IPS-15b (cell line): ENCODE results near the gene IL17C.

ENCODE experiments used
- H3K27me3 ChIP-seq: one replicate; pipeline ENCODE4 v1.6.1; 2013; ENCODE audit warnings: low read length; ENCODE audit not compliant: control insufficient read depth, insufficient read depth
- H3K36me3 ChIP-seq: one replicate; pipeline ENCODE4 v1.6.1; 2013; ENCODE audit warnings: low read length; ENCODE audit not compliant: control insufficient read depth, insufficient read depth
- H3K4me1 ChIP-seq: one replicate; pipeline ENCODE4 v1.6.1; 2013; ENCODE audit warnings: mild to moderate bottlenecking, low read length; ENCODE audit not compliant: control insufficient read depth, insufficient read depth
- H3K4me3 ChIP-seq: one replicate; pipeline ENCODE4 v1.5.1; 2013; ENCODE audit warnings: low read depth, low read length
- H3K9ac ChIP-seq: one replicate; pipeline ENCODE4 v1.6.1; 2013; ENCODE audit warnings: low read depth, mild to moderate bottlenecking, low read length
- H3K9me3 ChIP-seq: one replicate; pipeline ENCODE4 v1.6.1; 2013; ENCODE audit warnings: mild to moderate bottlenecking, low read length; ENCODE audit not compliant: control insufficient read depth, insufficient read depth

The IL17C gene

DNA sequence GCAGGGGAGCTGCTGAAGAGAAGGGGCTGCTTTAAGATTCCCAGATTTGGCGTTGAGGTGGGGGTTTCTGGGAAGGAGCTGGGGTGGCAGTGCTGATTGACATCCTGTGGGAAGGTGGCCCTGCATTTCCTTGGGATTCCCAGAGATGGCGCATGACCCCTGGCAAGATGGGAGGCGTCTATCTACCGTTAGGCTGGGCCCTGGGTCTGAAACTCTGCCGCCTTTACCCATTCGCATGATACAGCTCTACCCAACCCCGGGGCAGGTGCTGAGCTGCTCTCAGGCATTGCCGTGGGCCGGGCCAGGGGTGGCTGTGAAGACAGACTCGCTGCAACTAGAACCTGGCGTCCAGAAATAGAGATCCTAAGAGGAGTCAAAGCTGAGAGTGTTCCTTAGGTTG is 34.4 kb downstream of the IL17C start:
- H3K9ac ChIP-seq, result no peak overlapping the region

DNA sequence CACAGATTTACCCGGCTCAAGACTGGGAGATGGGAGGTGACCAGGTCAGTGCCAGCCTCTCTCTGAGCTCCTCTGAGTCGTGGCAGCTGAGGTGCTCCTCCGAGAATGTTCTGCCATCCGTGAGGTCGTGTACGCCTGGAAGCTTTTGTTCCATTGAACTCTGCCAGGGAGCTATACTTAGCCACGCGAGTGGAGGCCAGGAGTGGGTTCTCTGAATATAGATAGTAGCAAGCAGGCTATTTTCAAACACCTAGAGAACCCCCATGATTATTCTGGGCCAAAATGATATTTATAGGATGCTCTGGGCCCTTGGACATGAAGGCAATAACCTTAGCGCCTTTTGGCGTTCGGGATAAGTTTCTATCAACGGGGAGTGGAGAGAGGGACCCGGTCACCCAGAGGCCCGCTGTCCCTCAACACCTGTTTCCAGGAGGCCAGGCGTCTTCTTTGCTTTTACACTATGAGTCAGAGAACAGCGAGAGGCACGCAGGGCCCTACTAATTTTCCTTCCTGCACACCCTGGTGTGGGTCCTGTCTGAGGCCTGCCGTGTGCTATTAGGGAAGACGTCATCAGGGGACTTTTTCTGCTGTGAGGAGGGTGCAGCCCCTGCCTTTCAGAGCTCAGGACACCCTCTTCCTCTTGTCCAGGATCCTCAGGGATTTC is 35.5 kb downstream of the IL17C start:
- Histone ChIP-seq H3K9me3 (no peaks in the 10 kb centered on the region), H3K36me3 (no peaks in the 10 kb centered on the region), H3K27me3 (no peaks in the 10 kb centered on the region), H3K4me3 (no peak overlapping the region), H3K4me1 (no peaks in the 10 kb centered on the region), H3K9ac (no peak overlapping the region)

More for the DNA sequence above, 34.4 kb downstream of the IL17C start:
- Histone ChIP-seq H3K9me3 (no peaks in the 10 kb centered on the region), H3K4me3 (no peak overlapping the region), H3K4me1 (no peaks in the 10 kb centered on the region), H3K27me3 (no peaks in the 10 kb centered on the region), H3K36me3 (no peaks in the 10 kb centered on the region)

DNA sequence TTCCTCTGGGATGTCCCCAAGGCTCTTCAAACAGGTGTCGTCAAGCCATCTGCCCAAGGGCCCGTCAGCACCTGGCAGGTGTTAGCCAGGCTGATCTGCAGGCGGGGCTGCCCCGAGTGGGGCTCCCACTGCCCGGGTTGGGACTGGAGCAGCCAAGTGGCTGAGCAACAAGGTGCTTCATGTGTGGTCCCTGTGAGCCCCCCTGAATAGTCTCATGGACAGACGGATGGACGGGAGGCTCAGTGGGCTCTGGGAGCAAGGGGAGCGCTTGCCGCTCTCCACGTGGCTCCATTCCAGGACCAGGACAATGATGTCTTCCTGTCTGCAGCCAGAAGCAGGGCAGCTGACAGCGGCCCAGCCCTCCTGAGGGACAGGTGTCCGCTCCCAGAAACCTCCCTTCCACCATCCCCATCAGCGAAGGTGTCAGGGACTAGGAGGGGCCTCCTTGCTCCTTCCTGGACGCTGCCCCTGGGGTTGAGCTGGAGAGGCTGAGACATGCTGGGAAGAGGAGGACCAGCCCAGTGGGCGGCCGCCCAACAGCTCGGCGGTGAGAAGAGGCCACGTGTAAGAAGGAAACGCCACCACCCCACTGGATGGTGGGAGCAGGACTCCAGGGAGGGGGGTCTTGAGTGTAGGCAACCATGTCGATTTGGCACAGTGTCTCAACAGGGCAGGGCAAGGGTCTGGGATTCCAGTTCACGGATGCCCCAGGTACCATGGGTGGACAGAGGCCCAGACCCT is 38.3 kb downstream of the IL17C start:
- H3K36me3 ChIP-seq, result no peaks in the 10 kb centered on the region
- H3K27me3 ChIP-seq, result no peaks in the 10 kb centered on the region
- H3K4me3 ChIP-seq, result no peak overlapping the region
- no peaks in the 10 kb centered on the region for H3K9me3 ChIP-seq
- no peak overlapping the region for H3K9ac ChIP-seq
- H3K4me1 ChIP-seq, result no peaks in the 10 kb centered on the region

DNA sequence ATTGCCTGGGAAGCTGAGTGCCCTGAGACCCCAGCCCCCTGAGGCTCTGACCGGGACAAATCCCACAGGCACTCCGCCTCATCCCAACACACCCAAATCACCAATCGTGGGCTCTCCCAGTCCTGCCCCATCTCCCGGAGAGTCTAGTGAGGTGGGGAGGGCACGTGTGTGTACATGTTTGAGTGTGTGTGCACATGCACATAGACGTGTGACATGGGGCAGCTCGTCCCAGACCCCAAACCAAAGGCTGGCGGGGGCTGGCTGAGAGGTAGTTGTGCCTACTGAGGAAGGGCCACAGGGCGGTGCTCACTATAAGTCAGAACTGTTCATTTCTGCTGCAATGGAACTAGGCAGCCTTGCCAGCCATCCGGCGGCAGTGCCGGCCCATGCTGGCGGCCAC is 39.3 kb downstream of the IL17C start:
- Histone ChIP-seq H3K36me3 (no peaks in the 10 kb centered on the region), H3K27me3 (no peaks in the 10 kb centered on the region), H3K4me3 (no peak overlapping the region), H3K9ac (no peak overlapping the region), H3K4me1 (no peaks in the 10 kb centered on the region), H3K9me3 (no peaks in the 10 kb centered on the region)

DNA sequence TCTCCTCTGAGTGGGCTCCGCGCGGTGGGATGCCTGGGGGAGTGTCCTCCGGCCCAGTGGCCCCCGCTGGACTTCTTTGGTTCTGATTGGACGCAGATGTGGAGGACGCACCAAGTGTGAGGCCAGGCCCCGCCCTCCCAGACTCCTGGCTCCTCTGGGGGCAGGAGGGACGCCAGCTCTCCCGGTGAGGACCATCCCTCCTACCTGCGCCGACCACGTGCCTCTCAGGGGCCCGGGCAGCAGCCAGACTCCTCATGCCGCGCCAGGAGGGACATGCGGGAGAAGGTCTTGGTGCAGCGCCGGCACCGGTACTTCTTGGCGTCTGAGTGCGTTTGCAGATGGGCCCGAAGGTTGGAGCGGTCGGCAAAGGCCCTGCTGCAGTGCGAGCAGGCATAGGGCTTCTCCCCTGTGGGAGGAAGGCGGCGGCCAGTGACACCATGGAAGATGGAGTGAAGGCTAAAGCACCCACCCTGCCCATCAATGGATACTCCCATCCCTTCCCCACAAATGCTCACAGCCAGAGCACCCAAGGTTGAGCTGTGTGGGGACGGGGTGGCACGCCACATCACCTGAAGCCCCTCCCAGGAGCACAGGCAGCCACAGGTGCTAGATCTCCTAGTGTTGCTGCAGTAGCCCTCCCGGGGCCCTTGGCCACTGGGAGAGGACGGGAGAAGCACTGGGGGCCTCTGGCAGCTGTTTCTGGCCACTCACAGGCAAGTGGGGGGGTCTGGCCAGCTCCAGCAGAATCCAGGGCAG is 40.0 kb downstream of the IL17C start:
- Histone ChIP-seq H3K4me1 (no peaks in the 10 kb centered on the region), H3K36me3 (no peaks in the 10 kb centered on the region)

DNA sequence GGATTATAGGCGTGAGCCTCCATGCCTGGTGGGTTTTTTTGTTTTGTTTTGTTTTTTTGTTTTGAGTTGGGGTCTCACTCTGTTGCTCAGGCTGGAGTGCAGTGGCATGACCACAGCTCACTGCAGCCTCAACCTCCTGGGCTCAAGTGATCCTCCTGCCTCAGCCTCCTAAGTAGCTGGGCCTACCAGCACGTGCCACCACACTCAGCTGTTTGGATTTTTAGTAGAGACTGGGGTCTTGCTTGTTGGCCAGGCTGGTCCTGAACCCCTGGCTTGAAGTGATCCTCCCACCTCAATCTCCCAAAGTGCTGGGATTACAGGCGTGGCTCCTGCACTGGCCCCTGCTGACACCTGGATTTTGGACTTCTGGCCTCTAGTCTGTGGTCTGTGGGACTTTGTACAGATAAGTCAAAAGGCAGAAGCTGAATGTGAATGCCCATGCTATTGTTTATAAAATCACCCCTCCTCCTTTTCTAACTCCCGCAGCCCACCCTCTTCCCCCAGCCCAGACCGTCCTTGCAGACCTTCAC is 42.2 kb downstream of the IL17C start:
- Histone ChIP-seq H3K4me3 (no peak overlapping the region), H3K36me3 (no peaks in the 10 kb centered on the region), H3K9ac (no peak overlapping the region)

More for the DNA sequence above, 40.0 kb downstream of the IL17C start:
- Histone ChIP-seq H3K9me3 (no peaks in the 10 kb centered on the region), H3K9ac (no peak overlapping the region), H3K27me3 (no peaks in the 10 kb centered on the region), H3K4me3 (no peak overlapping the region)

DNA sequence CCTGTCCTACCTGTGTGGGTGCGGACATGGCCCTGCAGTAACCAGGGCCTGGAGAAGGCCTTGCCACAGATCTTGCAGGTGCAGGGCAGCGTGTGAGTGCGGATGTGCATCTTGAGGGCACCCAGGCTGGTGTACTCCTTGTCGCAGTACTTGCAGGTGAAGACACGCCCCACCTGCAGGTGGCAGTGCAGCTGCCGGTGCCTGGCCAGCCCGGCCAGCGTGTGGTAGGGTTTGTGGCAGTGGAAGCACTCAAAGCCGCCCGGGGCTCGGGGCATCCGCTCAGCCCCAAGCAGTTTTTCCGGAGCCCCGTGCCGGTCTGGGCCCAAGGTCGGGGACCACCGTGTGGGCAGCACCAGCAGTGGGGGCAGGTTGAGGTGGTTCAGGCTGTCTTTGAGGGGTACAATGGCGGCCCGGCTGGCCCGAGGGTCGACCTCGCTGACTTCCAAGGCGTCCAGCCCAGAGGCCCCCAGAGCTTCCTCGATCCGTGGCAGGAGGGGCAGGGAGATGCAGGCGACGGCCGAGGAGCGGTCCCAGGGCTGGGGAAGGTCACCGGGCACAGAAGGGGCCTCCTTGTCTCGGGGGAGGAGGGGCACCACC is 42.8 kb downstream of the IL17C start:
- Histone ChIP-seq H3K27me3 (no peaks in the 10 kb centered on the region), H3K4me1 (no peaks in the 10 kb centered on the region), H3K9me3 (no peaks in the 10 kb centered on the region), H3K4me3 (no peak overlapping the region), H3K36me3 (no peaks in the 10 kb centered on the region), H3K9ac (no peak overlapping the region)

More for the DNA sequence above, 42.2 kb downstream of the IL17C start:
- Histone ChIP-seq H3K4me1 (no peaks in the 10 kb centered on the region), H3K27me3 (no peaks in the 10 kb centered on the region), H3K9me3 (no peaks in the 10 kb centered on the region)

DNA sequence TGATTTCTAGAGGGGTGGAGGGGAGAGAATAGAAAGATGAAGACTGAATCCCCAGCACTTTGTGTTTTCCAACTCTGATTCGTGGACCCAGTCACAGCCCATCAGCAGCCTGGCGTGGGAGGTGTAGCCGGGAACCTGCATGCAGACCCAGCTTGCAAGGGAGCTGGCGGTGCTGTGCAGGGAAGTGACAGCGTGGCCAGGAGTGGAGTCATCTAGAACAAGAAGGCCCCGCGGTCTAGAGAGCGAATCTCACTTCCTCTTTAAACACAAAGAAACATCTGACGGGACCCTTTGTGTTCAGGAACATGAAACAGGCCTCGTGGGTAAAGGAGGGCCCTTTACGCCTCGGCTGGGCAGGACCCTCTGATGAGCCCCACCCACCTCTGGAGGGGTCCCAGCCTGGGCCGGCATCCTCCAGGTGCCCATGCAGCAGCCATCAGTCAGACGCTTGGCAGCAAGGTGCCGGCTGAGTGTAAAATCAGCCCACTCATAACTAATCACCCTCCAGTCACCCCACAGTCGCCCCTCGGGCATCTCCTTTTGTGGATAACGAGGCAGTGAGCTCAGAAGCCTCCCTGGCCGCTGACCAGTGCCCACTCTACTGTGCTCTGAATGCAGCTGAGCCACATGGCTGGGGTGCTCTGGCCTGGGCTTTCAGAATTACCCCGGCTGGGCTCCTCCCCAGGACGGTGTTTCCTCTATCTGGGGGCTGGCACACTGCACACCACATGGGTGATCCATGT is 43.5 kb downstream of the IL17C start:
- Histone ChIP-seq H3K4me1 (peaks cover 2% of the 10 kb centered on the region), H3K9ac (no peak overlapping the region), H3K36me3 (no peaks in the 10 kb centered on the region), H3K27me3 (peaks cover 4% of the 10 kb centered on the region), H3K9me3 (no peaks in the 10 kb centered on the region), H3K4me3 (no peak overlapping the region)

DNA sequence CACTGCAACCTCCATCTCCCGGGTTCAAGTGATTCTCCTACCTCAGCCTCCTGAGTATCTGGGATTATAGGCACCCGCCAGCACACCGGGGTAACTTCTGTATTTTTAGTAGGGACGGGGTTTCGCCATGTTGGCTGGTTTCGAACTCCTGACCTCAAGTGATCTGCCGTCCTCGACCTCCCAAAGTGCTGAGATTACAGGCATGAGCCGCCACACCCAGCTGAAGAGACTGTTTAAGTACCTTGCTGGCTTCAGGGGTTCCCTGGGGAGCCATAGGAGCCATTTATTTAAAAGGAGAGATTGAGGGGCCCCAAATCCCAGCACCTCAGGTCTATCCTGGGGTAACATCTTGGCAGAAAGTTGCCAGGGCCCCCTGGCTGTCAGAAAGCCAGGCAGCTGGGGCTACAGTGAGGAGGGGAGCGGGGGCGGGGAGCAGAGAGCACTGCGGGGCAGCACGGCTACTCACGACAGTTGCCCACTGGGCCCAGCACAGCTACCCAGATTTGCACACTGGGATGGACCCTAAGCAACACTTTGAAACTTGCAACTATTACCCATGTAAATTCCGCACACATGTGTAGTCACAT is 46.3 kb downstream of the IL17C start:
- Histone ChIP-seq H3K9ac (no peak overlapping the region), H3K4me3 (peak overlapping the region; percentile 67), H3K9me3 (no peaks in the 10 kb centered on the region), H3K27me3 (peaks cover 12% of the 10 kb centered on the region), H3K4me1 (peaks cover 5% of the 10 kb centered on the region), H3K36me3 (no peaks in the 10 kb centered on the region)

DNA sequence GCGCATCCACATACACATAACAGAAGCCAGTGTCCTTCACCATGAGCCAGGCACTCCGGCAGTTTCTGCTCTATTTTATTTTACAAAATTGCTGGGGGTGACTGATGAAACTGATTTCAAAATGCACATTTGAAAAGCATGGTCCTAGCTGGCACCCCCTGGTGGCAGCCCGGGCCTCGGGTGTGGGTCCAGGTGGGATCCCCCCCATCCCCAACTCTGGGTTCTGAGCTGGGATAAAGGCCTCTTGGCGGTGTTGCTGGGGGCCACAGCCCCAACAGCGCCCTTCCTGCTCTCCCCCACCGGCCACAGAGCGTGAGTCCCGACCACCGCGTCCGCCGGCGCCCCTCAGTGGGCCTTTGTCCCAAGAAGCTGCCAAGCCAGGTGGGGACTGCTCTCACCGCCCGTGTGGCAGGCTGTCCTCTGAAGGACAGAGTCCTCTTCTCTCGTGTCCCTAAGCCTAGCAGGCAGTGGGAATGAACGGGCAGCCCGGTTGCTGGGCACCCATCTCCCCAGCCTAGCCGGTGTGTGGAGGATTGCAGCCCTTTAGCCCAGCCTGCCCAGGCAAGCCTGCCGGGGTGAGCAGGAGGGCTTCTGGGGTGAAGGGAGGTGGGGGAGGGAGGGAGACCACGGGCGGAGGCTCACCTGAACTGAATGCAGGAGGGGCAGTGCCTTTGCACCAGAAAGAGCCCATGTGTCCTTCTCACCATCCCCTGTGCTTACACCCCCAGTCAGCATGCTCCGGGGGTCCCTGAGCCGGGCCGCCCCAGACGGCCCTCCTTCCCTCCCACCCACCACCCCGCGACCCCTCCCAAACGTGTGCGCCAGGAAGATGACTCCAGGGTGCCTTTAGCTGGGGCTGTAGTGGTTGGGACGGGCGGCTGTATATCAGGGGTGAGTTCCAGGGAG is 47.0 kb downstream of the IL17C start:
- Histone ChIP-seq H3K36me3 (no peaks in the 10 kb centered on the region), H3K27me3 (peaks cover 12% of the 10 kb centered on the region), H3K9me3 (no peaks in the 10 kb centered on the region), H3K4me1 (peaks cover 5% of the 10 kb centered on the region), H3K9ac (peak overlapping the region; percentile 65), H3K4me3 (peak overlapping the region; percentile 67)
